K562 (cell line): Measurements from ENCODE around the gene MCM5. TPM values are rescaled to one million over a fixed set of nuclear protein-coding genes. Genes with fewer than 3 reads are reported as not detected.

Experiments
- ATAC-seq: fragments of 200-7000 bp; cut with Tn5 transposase; 3 replicates; pipeline ENCODE4 v1.9.1; 2020; ENCODE audit warnings: moderate library complexity
- BruUV-seq: library from RNA; stranded (reverse); fragments of 400-500 nt; replicated peaks from 2 replicates; lab custom pipeline; 2021; lab: Mats Ljungman, UMichigan
- CTCF ChIA-PET: fragments of 300-600 bp; formaldehyde crosslinking; extraction: SDS; loops from one replicate; lab custom pipeline; 2021; ENCODE audit warnings: low intra/inter-chr PET ratio; lab: Yijun Ruan, JAX
- POLR2A ChIA-PET: fragments of 300-600, 350-650 bp; sonication (Branson Sonifier 250); formaldehyde crosslinking; extraction: SDS; loops from one replicate; lab custom pipeline; 2021; ENCODE audit warnings: antibody characterized with exemption, inconsistent platforms; lab: Yijun Ruan, JAX
- DNase-seq, 4 experiments: peaks; one replicate each; pipeline versions ENCODE4 v3.0.0 to v3.0.0-alpha.2; 2011 to 2018; ENCODE audit warnings: low spot score in 3 of 4, mixed read lengths in 3 of 4; ENCODE audit errors: extremely low read depth in 1 of 4
- FAIRE-seq: peaks from 2 replicates; lab custom pipeline; 2011; peaks lifted over from hg19 to GRCh38; lab: Jason Lieb, UNC
- H2AFZ ChIP-seq: 2 replicates; pipeline ENCODE4 v1.6.0; 2011; ENCODE audit warnings: low read depth, low read length, control low read depth, inconsistent platforms
- H3K27ac ChIP-seq: fragments of 200-600 bp; 3 replicates; pipeline ENCODE4 v1.8.0; 2011; ENCODE audit warnings: low read depth, mild to moderate bottlenecking, control low read depth, inconsistent platforms, low read length, moderate library complexity, mixed read lengths; ENCODE audit errors: extremely low read depth
- H3K27me3 ChIP-seq, 2 experiments: fragments of 300-600 bp in 1 of 2; 2 replicates in 1 of 2; 3 replicates in 1 of 2; pipeline versions ENCODE4 v1.6.0 to v1.8.0; 2011; ENCODE audit warnings: inconsistent platforms in 2 of 2, low read length in 2 of 2, mild to moderate bottlenecking in 1 of 2, mixed read lengths in 1 of 2, moderate library complexity in 1 of 2; ENCODE audit not compliant: control insufficient read depth in 2 of 2, insufficient read depth in 2 of 2
- H3K36me3 ChIP-seq: fragments of 300-600 bp; 3 replicates; pipeline ENCODE4 v1.8.0; 2011; ENCODE audit warnings: mild to moderate bottlenecking, low read length, inconsistent platforms; ENCODE audit not compliant: control insufficient read depth, insufficient read depth
- H3K4me1 ChIP-seq, 2 experiments: fragments of 200-600 bp in 1 of 2; replicated peaks in 1 of 2; 2 replicates in 1 of 2; 3 replicates in 1 of 2; pipeline versions ENCODE4 v1.5.1 to v1.8.0; 2011; ENCODE audit warnings: inconsistent platforms in 2 of 2, low read length in 2 of 2, mild to moderate bottlenecking in 1 of 2, mixed read lengths in 1 of 2, moderate library complexity in 1 of 2; ENCODE audit not compliant: control insufficient read depth in 2 of 2, insufficient read depth in 2 of 2
- H3K4me2 ChIP-seq: 2 replicates; pipeline ENCODE4 v1.6.1; 2011; ENCODE audit warnings: low read length, control low read depth, inconsistent platforms, mixed read lengths; ENCODE audit not compliant: insufficient read depth
- H3K4me3 ChIP-seq: fragments of 200-600 bp; sonication (generic), shearing (Covaris generic); 2 replicates; pipeline ENCODE4 v1.5.1; 2016; ENCODE audit warnings: control low read depth, inconsistent platforms
- H3K79me2 ChIP-seq: fragments of 200-600 bp; 3 replicates; pipeline ENCODE4 v1.8.0; 2011; ENCODE audit warnings: low read length, inconsistent platforms; ENCODE audit not compliant: control insufficient read depth, insufficient read depth
- H3K9ac ChIP-seq, 2 experiments: 2 replicates each; pipeline versions ENCODE4 v1.6.0 to v1.6.1; 2011; ENCODE audit warnings: low read depth in 2 of 2, low read length in 2 of 2, control low read depth in 1 of 2, inconsistent platforms in 1 of 2, mild to moderate bottlenecking in 1 of 2, mixed read lengths in 1 of 2; ENCODE audit not compliant: insufficient read depth in 1 of 2
- H3K9me1 ChIP-seq: one replicate; pipeline ENCODE4 v1.6.0; 2011; ENCODE audit warnings: inconsistent platforms, mild to moderate bottlenecking, low read length, moderate library complexity; ENCODE audit not compliant: control insufficient read depth, insufficient read depth
- H3K9me3 ChIP-seq: replicated peaks from 2 replicates; pipeline ENCODE4 v1.5.1; 2011; ENCODE audit warnings: low read depth, low read length, inconsistent platforms; ENCODE audit not compliant: control insufficient read depth, insufficient read depth
- H4K20me1 ChIP-seq: replicated peaks from 2 replicates; pipeline ENCODE4 v1.6.1; 2011; ENCODE audit warnings: low read length, inconsistent platforms, mixed read lengths; ENCODE audit not compliant: control insufficient read depth, insufficient read depth
- EWSR1 ChIP-seq: fragments of 450-650 bp; IDR thresholded peaks from 2 replicates; pipeline ENCODE4 v1.6.1; 2018; ENCODE audit warnings: borderline replicate concordance, mild to moderate bottlenecking, low read depth, moderate library complexity; ENCODE audit not compliant: partially characterized antibody
- FOS ChIP-seq: IDR thresholded peaks from 3 replicates; pipeline ENCODE4 v1.6.1; 2011; ENCODE audit not compliant: insufficient read length; ENCODE audit errors: extremely low read depth
- FUS ChIP-seq: fragments of 200-400 bp; formaldehyde crosslinking; optimal IDR thresholded peaks from 2 replicates; pipeline ENCODE3; 2017; ENCODE audit warnings: low read depth, low read length
- HOXB6 ChIP-seq: fragments of 250-450 bp; sonication (Bioruptor Pico); IDR thresholded peaks from 2 replicates; pipeline ENCODE4 v1.5.1; 2022; ENCODE audit warnings: mild to moderate bottlenecking, borderline replicate concordance
- MYNN ChIP-seq, 2 experiments: sonication (generic); formaldehyde crosslinking in 1 of 2; IDR thresholded peaks; 2 replicates each; pipeline versions ENCODE4 v1.5.0 to v1.6.1; 2016 to 2020; ENCODE audit warnings: antibody characterized with exemption in 1 of 2, missing genetic modification reagents in 1 of 2
- NFIX ChIP-seq: fragments of 250-450 bp; sonication (Bioruptor Pico); IDR thresholded peaks from 2 replicates; pipeline ENCODE4 v1.4.0; 2020; ENCODE audit warnings: low read depth, mild to moderate bottlenecking, moderate library complexity
- NFXL1 ChIP-seq: fragments of 450-650 bp; formaldehyde crosslinking; IDR thresholded peaks from 2 replicates; pipeline ENCODE4 v1.4.0; 2021; ENCODE audit warnings: mild to moderate bottlenecking
- POLR2G ChIP-seq: fragments of 200-400 bp; formaldehyde crosslinking; IDR thresholded peaks from 2 replicates; pipeline ENCODE4 v1.6.1; 2017; ENCODE audit warnings: low read depth, mild to moderate bottlenecking, antibody characterized with exemption, low read length, moderate library complexity
- PTBP1 ChIP-seq: fragments of 200-400 bp; formaldehyde crosslinking; IDR thresholded peaks from 2 replicates; pipeline ENCODE4 v1.6.1; 2017; ENCODE audit warnings: low read depth, low read length
- RBBP5 ChIP-seq: fragments of 200-600 bp; sonication (generic); IDR thresholded peaks from 2 replicates; pipeline ENCODE4 v1.6.1; 2012; ENCODE audit warnings: borderline replicate concordance, mild to moderate bottlenecking, low read length, control low read depth, inconsistent platforms; ENCODE audit not compliant: insufficient read depth, poor library complexity, severe bottlenecking
- STAT5B ChIP-seq: fragments of 250-450 bp; sonication (Bioruptor Pico); IDR thresholded peaks from 2 replicates; pipeline ENCODE4 v1.8.0; 2021; ENCODE audit warnings: mild to moderate bottlenecking, inconsistent platforms
- TCF3 ChIP-seq: sonication (generic); formaldehyde crosslinking; IDR thresholded peaks from 2 replicates; pipeline ENCODE4 v1.4.0; 2020; ENCODE audit warnings: mild to moderate bottlenecking, missing genetic modification reagents
- TRIM24 ChIP-seq, 2 experiments: fragments of 450-650 bp; IDR thresholded peaks; 2 replicates each; pipeline ENCODE4 v1.6.1; 2016
- ZFP1 ChIP-seq: fragments of 450-650 bp; formaldehyde crosslinking; IDR thresholded peaks from 2 replicates; pipeline ENCODE4 v1.4.0; 2020; ENCODE audit warnings: mild to moderate bottlenecking, mixed read lengths
- ZFPM2 ChIP-seq: fragments of 250-450 bp; sonication (Bioruptor Pico); IDR thresholded peaks from 2 replicates; pipeline ENCODE4 v1.5.1; 2022; ENCODE audit warnings: mild to moderate bottlenecking
- ZNF347 ChIP-seq: fragments of 450-650 bp; formaldehyde crosslinking; IDR thresholded peaks from 2 replicates; pipeline ENCODE4 v1.4.0; 2020; ENCODE audit warnings: low read depth, mild to moderate bottlenecking, moderate library complexity
- WGBS: fragments of 100-300 bp; shearing (Covaris generic); methylation state at CpG from one replicate; pipeline ENCODE4 v1.1.6; 2016; ENCODE audit warnings: low coverage, mixed read lengths; ENCODE audit not compliant: insufficient coverage; ENCODE audit errors: missing lambda C conversion rate; 5-methylcytosine and 5-hydroxymethylcytosine counted together
- in situ Hi-C: fragments of 300-500 bp; cut with MboI; formaldehyde crosslinking; loops from 4 replicates; pipeline ENCODE4 v1.15.0; 2018; ENCODE audit warnings: inconsistent platforms, mixed read lengths
- intact Hi-C: fragments of 100-400 bp; cut with micrococcal nuclease; formaldehyde crosslinking; loops from 2 replicates; pipeline ENCODE4 v1.14.2; 2022
- polyA plus RNA-seq, 8 experiments: library from polyadenylated mRNA; depleted of rRNA in 4 of 8; stranded (reverse) in 5 of 8; unstranded in 3 of 8; fragments of >200 nt; fragmentation: Nextera tagmentation in 2 of 8; fragmentation: Illumina TruSeq in 1 of 8; extraction: Ambion mirVana in 2 of 8; extraction: Trizol in 1 of 8; gene quantifications; 2 replicates each; pipeline versions ENCODE4 v1.2.1 to v1.2.3, GENCODE V29; 2011 to 2014; ENCODE audit warnings: inconsistent platforms in 1 of 8, missing spikeins in 1 of 8
- total RNA-seq, 7 experiments: library from RNA; depleted of rRNA in 6 of 7; stranded (reverse); fragments of >200 nt in 6 of 7; fragmentation: Illumina TruSeq in 2 of 7; extraction: Trizol in 2 of 7; gene quantifications; 2 replicates each; pipeline versions ENCODE4 v1.2.1 to v1.2.3, GENCODE V29; 2011 to 2021; ENCODE audit warnings: low replicate concordance in 1 of 7
- TF ChIP-seq, protein P1 (sequence below): sonication (generic); formaldehyde crosslinking; IDR thresholded peaks from 2 replicates; pipeline ENCODE4 v1.5.0; 2020; ENCODE audit warnings: missing genetic modification reagents

The MCM5 gene
- total and polyA plus RNA-seq, 9 of the 15 experiments (the other 6 are each of a cell fraction or from before 2014, with no cell fraction given): 5.6 to 180 (median 66.1) TPM

- TF ChIP-seq RBBP5: no peak
- TF ChIP-seq STAT5B (CRISPR knock-in tag): no peak
- TF ChIP-seq TCF3: no peak
These were observed 36.5 kb downstream of the MCM5 start (continued) for GRCh38 chr22:35436421-35436820.

GRCh38 chr22:35437049-35437448, 37.1 kb downstream of the MCM5 start:
- Histone ChIP-seq H3K9me1 (peaks cover 4% of the 10 kb centered on the region), H3K27me3 (no peaks in the 10 kb centered on the region), H4K20me1 (0 out of 2 replicates have a peak, but pooled peaks cover 4% of the 10 kb centered on the region), H3K4me2 (no peak overlapping the region), H3K27ac (no peak overlapping the region), H3K9me3 (no peaks in the 10 kb centered on the region; the same call in 1 of the 2 replicates), H3K36me3 (peaks cover 26% of the 10 kb centered on the region; the same call in 2 of the 3 replicates), H3K4me3 (no peak overlapping the region), H2AFZ (no peak overlapping the region), H3K9ac (no peak overlapping the region), H3K79me2 (no peaks in the 10 kb centered on the region), H3K4me1 (no peaks in the 10 kb centered on the region; a peak in 2 of 5 replicates)
- no TSS peak for BruUV-seq
- DNase-seq (peak; percentile 58 to 89 (median 84)), ATAC-seq (peak; percentile 93), FAIRE-seq (peak; percentile 54)
- CTCF ChIA-PET: no interaction called here
- POLR2A ChIA-PET: interaction anchor here (1.0 kb wide), 1 partner anchor 175 kb away, joined by 3 read pairs; no protein-coding TSS in a partner anchor
- WGBS: 67% methylated on average over 1 of the region's 2 CpGs
- in situ Hi-C loops (no loop called here), intact Hi-C loops (no loop called here)
- TF ChIP-seq POLR2G: no peak
- no peak for TF ChIP-seq ZFP1 (CRISPR knock-in tag)
- no peak for TF ChIP-seq ZFPM2 (CRISPR knock-in tag)
- TF ChIP-seq, protein P1, sequence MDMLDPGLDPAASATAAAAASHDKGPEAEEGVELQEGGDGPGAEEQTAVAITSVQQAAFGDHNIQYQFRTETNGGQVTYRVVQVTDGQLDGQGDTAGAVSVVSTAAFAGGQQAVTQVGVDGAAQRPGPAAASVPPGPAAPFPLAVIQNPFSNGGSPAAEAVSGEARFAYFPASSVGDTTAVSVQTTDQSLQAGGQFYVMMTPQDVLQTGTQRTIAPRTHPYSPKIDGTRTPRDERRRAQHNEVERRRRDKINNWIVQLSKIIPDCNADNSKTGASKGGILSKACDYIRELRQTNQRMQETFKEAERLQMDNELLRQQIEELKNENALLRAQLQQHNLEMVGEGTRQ (CRISPR knock-in tag): peak; percentile 90
- no peak for TF ChIP-seq PTBP1
- TF ChIP-seq NFXL1 (CRISPR knock-in tag): no peak
- no peak for TF ChIP-seq MYNN (IDR thresholded peaks at IDR 0.05)
- no peak for TF ChIP-seq MYNN (CRISPR knock-in tag; IDR thresholded peaks at IDR 0.05)
- peak; percentile 63 for TF ChIP-seq FOS
- TF ChIP-seq TRIM24 (IDR thresholded peaks at IDR 0.05): no peak
- TF ChIP-seq EWSR1: no peak
- TF ChIP-seq NFIX (CRISPR knock-in tag): no peak
- TF ChIP-seq ZNF347 (CRISPR knock-in tag): no peak
- no peak for TF ChIP-seq HOXB6 (CRISPR knock-in tag)
- no peak for TF ChIP-seq FUS
